COLO668 (cell line): ENCODE data around the gene OR2W1.

Experiments used
- DNase-seq: peaks from one replicate; lab custom pipeline; 2025; ENCODE audit not compliant: unreplicated experiment; lab: John Stamatoyannopoulos, UW

Gene OR2W1

DNA sequence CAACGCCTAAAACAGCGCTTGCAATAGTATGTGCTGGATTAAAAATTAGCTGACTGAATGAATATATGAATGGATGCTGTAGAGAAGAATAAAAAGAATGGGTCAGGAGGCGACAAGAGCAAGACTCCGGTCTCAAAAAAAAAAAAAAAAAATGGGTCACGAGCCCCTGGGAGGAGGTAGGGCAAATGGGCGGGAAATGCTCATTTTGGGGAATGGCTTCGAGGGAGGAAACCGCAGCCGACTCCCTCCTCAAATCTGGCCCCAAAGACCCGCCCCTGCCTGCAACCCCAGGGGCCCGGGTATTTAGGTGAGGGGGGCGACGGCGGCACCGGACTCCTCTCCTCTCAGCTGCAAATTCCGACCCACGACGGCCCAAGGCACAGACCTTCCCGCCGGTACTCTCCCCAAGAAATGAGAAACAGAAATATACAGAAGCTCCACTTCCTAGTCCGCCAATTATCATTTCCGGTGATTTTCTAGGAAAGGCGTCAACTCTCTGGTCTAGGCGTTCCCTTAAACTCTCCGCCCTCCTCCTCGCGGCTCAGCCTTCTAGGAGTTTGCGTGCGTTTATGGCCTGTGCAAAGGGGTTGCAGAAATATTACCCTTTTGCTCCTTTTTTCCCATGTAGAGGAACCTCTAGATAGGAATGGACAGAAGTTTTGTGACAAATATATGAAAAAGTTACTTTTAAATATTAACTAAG lies 39.6 kb downstream of the OR2W1 start, which contains the start of gene ZNF311:
ZNF311 (minus strand) TSS at position 133 of the 703 bp plus-strand sequence. CDS start 1,361 bp downstream, outside the sequence.
- DNase-seq: no peak

DNA sequence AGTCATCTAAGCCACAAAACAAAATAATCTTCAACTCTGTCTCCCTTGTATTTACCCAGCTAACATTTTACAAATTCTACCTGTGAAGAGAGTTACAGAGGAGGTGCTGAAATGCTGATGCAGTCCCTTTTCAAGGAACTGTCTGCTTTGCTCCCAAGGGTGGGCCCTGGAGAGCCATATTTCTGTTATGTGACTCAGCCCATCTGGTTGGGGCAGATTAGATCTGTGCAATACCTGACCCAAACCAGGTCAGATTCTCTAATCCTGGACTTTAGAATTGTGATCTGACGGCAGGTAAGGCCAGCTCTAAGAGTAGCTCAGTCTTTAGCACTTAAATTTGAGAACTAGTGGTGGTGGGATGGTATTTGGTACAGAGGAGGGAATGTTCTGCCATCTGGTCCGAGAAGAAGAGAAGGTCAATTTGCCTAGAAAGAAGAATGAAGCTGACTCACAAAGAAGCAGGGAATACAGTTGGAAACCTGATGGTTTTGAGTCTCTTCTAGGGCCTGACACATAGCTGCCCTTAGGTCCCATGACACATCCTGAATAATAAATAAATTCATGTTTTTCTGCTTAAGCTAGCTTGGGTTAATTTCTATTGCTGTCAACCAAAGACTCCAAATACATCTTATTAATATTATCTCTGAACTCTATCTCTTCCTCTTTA lies 48.0 kb downstream of the OR2W1 start:
- no peak for DNase-seq

DNA sequence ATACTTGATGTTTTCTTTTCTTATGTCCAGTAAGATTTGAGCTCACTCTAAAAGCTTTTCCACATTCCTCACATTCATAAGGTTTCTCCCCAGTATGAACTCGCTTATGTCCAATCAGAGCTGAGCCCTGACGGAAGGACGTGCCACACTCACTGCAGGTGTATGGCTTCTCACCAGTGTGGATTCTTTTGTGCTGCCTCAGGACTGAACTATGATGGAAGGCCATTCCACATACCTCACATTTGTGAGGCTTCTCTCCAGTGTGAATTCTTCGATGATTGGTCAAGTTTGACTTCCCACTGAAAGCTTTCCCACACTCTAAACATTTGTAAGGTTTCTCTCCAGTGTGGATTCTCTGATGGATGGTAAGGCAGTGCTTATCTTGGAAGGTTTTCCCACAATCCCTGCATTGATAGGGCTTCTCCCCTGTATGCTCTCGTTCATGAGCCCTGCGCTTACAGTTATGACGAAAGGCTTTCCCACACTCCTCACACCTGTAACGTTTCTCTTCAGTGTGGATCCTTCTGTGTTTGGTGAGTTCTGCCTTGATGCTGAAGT lies 49.8 kb downstream of the OR2W1 start:
- DNase-seq: no peak
